ENCODE results near the gene COPS8. TPM values are rescaled to one million over a fixed set of nuclear protein-coding genes. Genes with fewer than 3 reads are reported as not detected.

COPS8 gene
- total RNA-seq, 2 donors from 2014 or later, result 55.6 to 57.1 TPM

DNA sequence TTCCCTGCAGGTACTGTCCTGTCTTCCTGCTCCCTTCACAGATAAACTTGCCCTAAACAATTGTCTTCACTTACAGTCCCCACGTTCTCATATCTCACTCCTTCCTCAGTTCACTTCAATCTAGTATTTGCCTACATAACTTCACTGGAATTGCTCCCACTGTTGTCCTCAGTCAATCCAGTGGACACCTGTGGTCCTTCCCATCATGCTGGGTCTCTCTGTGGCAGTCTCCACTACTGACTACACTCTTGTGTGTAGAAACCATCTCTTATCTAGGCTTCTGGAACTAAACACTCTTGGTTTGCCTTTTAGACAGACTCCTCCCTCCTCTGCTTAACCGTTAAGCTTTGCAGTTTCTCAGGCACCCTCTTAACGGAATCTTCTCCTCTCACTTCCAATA is 58.8 kb downstream of the COPS8 start:
- intact Hi-C loops (cut with DNase I), result no loop called here
- no peak for DNase-seq (ENCODE audit: low spot score)

DNA sequence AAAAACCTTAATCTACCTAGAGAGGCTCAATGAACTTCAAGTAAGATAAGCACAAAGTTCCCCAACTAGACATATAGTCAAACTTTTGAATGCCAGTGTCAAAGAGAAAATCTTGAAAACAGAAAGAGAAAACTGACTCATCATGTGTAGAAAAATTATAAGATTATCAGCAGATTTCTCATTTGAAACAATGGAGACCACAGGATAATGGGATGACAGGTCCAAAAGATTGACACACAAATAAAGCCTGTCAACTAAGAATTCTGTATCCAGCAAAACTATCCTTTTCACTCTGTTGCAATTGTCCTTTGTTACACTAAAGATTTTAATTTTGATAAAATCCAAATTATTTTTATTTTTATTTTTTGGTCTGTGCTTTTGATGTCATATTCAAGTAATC is 61.6 kb downstream of the COPS8 start:
- DNase-seq (ENCODE audit: low spot score), result no peak
- intact Hi-C loops (cut with DNase I), result no loop called here

- intact Hi-C loops (cut with DNase I), result no loop called here
- DNase-seq (ENCODE audit: low spot score), result no peak
These were observed 62.9 kb downstream of the COPS8 start for GRCh38 chr2:237148624-237149023.

DNA sequence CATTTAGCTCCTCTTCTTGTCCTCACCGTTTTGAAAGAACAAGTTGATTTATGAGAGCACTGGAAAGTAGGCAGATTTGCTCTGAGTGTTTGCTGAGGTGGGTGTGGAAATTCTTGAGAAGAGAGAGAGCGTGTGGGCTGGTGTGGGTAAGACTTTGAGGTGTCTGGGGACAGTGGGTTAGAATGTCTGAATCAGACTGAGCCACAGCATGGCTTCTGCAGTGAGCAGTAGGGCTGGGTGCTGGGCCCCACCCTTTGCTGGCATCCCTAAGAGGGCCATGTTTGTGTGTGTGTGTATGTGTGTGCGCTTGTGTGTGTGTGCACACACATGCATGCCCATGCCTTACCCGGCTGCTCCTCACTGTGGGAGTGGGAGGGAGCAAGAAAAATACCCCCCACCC is 63.7 kb downstream of the COPS8 start:
- no peak for DNase-seq (ENCODE audit: low spot score)
- intact Hi-C loops (cut with DNase I), result no loop called here
